Motor neuron (in vitro differentiated cells): ENCODE data around the gene PTPRE. TPM values are rescaled to one million over a fixed set of nuclear protein-coding genes. Genes with fewer than 3 reads are reported as not detected.

Experiments used
- ATAC-seq, 8 experiments: fragments of 200-7000 bp; cut with Tn5 transposase; replicated peaks in 6 of 8; 2 replicates each; pipeline ENCODE4 v1.8.0; 2021; ENCODE audit warnings: mild to moderate bottlenecking in 8 of 8, moderate library complexity in 8 of 8
- H3K27ac ChIP-seq, 2 donors: fragments of 250-450 bp; sonication (Bioruptor Pico); 2 replicates each; pipeline ENCODE4 v1.9.0; 2021; ENCODE audit warnings: antibody characterized with exemption in 2 of 2, mild to moderate bottlenecking in 2 of 2, moderate library complexity in 1 of 2
- H3K4me1 ChIP-seq, 2 donors: fragments of 250-450 bp; sonication (Bioruptor Pico); replicated peaks in 1 of 2; 2 replicates each; pipeline ENCODE4 v1.6.1; 2021; ENCODE audit warnings: antibody characterized with exemption in 2 of 2, mild to moderate bottlenecking in 2 of 2, moderate library complexity in 1 of 2
- H3K4me3 ChIP-seq, 5 donors: fragments of 250-450 bp; sonication (Bioruptor Pico); 2 replicates each; pipeline ENCODE4 v1.9.0; 2021; ENCODE audit warnings: antibody characterized with exemption in 5 of 5, mild to moderate bottlenecking in 5 of 5, moderate library complexity in 4 of 5
- WGBS, 10 experiments: fragments of 450-650 bp; shearing (Covaris generic); methylation state at CpG; one replicate each; pipeline ENCODE4 v1.0.0; 2022; 5-methylcytosine and 5-hydroxymethylcytosine counted together
- in situ Hi-C, 9 experiments: fragments of 400-800 bp; cut with MboI; loops; one replicate each; pipeline ENCODE4 v1.15.0; 2021; ENCODE audit warnings: low sequenced_read_pairs in 9 of 9, low pct_unique_long_range_greater_than_20kb in 2 of 9; ENCODE audit not compliant: unreplicated experiment in 9 of 9
- total RNA-seq, 8 experiments: library from RNA; unstranded; fragments of 300-600 nt; gene quantifications; 2 replicates each; pipeline versions ENCODE4 v1.2.3 to v1.2.4, GENCODE V29; 2022

PTPRE gene
- total RNA-seq, 8 experiments from 2014 or later = 0.09 to 17.6 (median 3.9) TPM

- Histone ChIP-seq H3K27ac (no peak overlapping the region), H3K4me1 (no peaks in the 10 kb centered on the region), H3K4me3 (no peak overlapping the region)
- 20 to 92% (median 83%) methylated on average over 1 to 8 of the region's 16 CpGs; no CpG with 5 or more reads in 1 of the 10 experiments for WGBS, 10 experiments
- no peak for ATAC-seq
- in situ Hi-C loops = no loop called here
Observed at GRCh38 chr10:127887541-127888415, 19.1 kb upstream of the PTPRE start.

GRCh38 chr10:127888521-127889312 is 18.2 kb upstream of the PTPRE start:
- ATAC-seq = no peak
- in situ Hi-C loops = no loop called here
- Histone ChIP-seq H3K4me1 (no peaks in the 10 kb centered on the region), H3K27ac (no peak overlapping the region), H3K4me3 (no peak overlapping the region)
- WGBS, 10 experiments = 40 to 100% (median 87%) methylated on average over 1 to 13 of the region's 13 CpGs; no CpG with 5 or more reads in 2 of the 10 experiments

- 3 to 90% (median 52%) methylated on average over 2 to 4 of the region's 4 CpGs; no CpG with 5 or more reads in 3 of the 10 experiments for WGBS, 10 experiments
- ATAC-seq = peak in 2 of 8 experiments; percentile 37 to 43
- in situ Hi-C loops = no loop called here
- Histone ChIP-seq H3K4me1 (no peaks in the 10 kb centered on the region), H3K4me3 (no peak overlapping the region), H3K27ac (no peak overlapping the region)
Observed at GRCh38 chr10:127889605-127890195, 17.2 kb upstream of the PTPRE start.

GRCh38 chr10:127890216-127890615 is 16.7 kb upstream of the PTPRE start:
- in situ Hi-C loops = no loop called here
- WGBS, 10 experiments = 13 to 86% (median 55%) methylated on average over 1 to 3 of the region's 3 CpGs; no CpG with 5 or more reads in 2 of the 10 experiments

GRCh38 chr10:127890832-127891334 is 16.0 kb upstream of the PTPRE start:
- ATAC-seq = no peak
- no peaks in the 10 kb centered on the region for H3K4me1 ChIP-seq
- H3K27ac ChIP-seq = no peak overlapping the region
- no peak overlapping the region for H3K4me3 ChIP-seq
- in situ Hi-C loops = no loop called here
- 75 to 100% (median 80%) methylated on average over 1 to 2 of the region's 3 CpGs; no CpG with 5 or more reads in 4 of the 10 experiments for WGBS, 10 experiments

More at GRCh38 chr10:127890216-127890615, 16.7 kb upstream of the PTPRE start:
- Histone ChIP-seq H3K4me1 (no peaks in the 10 kb centered on the region), H3K27ac (no peak overlapping the region), H3K4me3 (no peak overlapping the region)
- ATAC-seq = no peak

- Histone ChIP-seq H3K27ac (no peak within 1 kb of the TSS), H3K4me3 (no peak within 1 kb of the TSS), H3K4me1 (no peaks in the 10 kb centered on the region)
- in situ Hi-C loops = no loop called here
- ATAC-seq = no peak
Observed at GRCh38 chr10:127892743-127893142, 14.2 kb upstream of the PTPRE start, which contains the start of gene CLRN3. Gene CLRN3 (minus strand): TSS chr10:127892941. CDS start chr10:127892784, 157 bp downstream.

GRCh38 chr10:127894146-127894545 is 12.8 kb upstream of the PTPRE start:
- no peak for ATAC-seq
- H3K4me1 ChIP-seq = no peaks in the 10 kb centered on the region
- in situ Hi-C loops = no loop called here
- 25 to 100% (median 88%) methylated on average over 1 of the region's 1 CpG; no CpG with 5 or more reads in 3 of the 10 experiments for WGBS, 10 experiments
- no peak overlapping the region for H3K4me3 ChIP-seq
- H3K27ac ChIP-seq = no peak overlapping the region

GRCh38 chr10:127896590-127896989 is 10.3 kb upstream of the PTPRE start:
- ATAC-seq = no peak
- in situ Hi-C loops = no loop called here
- Histone ChIP-seq H3K4me3 (no peak overlapping the region), H3K4me1 (no peaks in the 10 kb centered on the region), H3K27ac (no peak overlapping the region)

GRCh38 chr10:127897177-127897576 is 9.7 kb upstream of the PTPRE start:
- Histone ChIP-seq H3K4me1 (no peaks in the 10 kb centered on the region), H3K4me3 (no peak overlapping the region), H3K27ac (no peak overlapping the region)
- no peak for ATAC-seq
- in situ Hi-C loops = no loop called here
- 5 to 100% (median 50%) methylated on average over 1 to 2 of the region's 2 CpGs; no CpG with 5 or more reads in 1 of the 10 experiments for WGBS, 10 experiments

GRCh38 chr10:127899766-127900387 is 7.0 kb upstream of the PTPRE start:
- Histone ChIP-seq H3K27ac (no peak overlapping the region), H3K4me1 (no peaks in the 10 kb centered on the region), H3K4me3 (no peak overlapping the region)
- peak in 2 of 8 experiments; percentile 33 to 36 for ATAC-seq
- 0 to 82% (median 58%) methylated on average over 1 to 3 of the region's 3 CpGs; no CpG with 5 or more reads in 2 of the 10 experiments for WGBS, 10 experiments
- in situ Hi-C loops = loop anchor here in 4 of 9 experiments (10.0 to 25.0 kb wide), 3 partner anchors 105 to 175 kb away; no protein-coding TSS in a partner anchor

- H3K4me1 ChIP-seq = peaks cover 12 to 14% of the 10 kb centered on the region in 2 donors
- no peak for ATAC-seq
- no peak overlapping the region for H3K27ac ChIP-seq
- H3K4me3 ChIP-seq = no peak overlapping the region
- in situ Hi-C loops = loop anchor here in 4 of 9 experiments (10.0 to 25.0 kb wide), 3 partner anchors 101 to 171 kb away; no protein-coding TSS in a partner anchor
- 25 to 100% (median 83%) methylated on average over 1 to 5 of the region's 5 CpGs; no CpG with 5 or more reads in 2 of the 10 experiments for WGBS, 10 experiments
Observed at GRCh38 chr10:127903789-127904188, 3.1 kb upstream of the PTPRE start.

GRCh38 chr10:127904311-127905000 is 2.4 kb upstream of the PTPRE start:
- ATAC-seq = no peak
- Histone ChIP-seq H3K4me3 (no peak overlapping the region), H3K27ac (no peak overlapping the region), H3K4me1 (peaks cover 13 to 20% of the 10 kb centered on the region in 2 donors)
- in situ Hi-C loops = loop anchor here in 4 of 9 experiments (10.0 to 25.0 kb wide), 3 partner anchors 100 to 170 kb away; no protein-coding TSS in a partner anchor
- 0 to 100% (median 77%) methylated on average over 1 to 4 of the region's 5 CpGs; no CpG with 5 or more reads in 2 of the 10 experiments for WGBS, 10 experiments
